Neural crest cell (in vitro differentiated cells): ENCODE results near the gene CPNE7. TPM values are rescaled to one million over a fixed set of nuclear protein-coding genes. Genes with fewer than 3 reads are reported as not detected.

Experiments
- DNase-seq: peaks from one replicate; pipeline ENCODE4 v3.0.0; 2021; ENCODE audit warnings: low read depth, mixed read lengths, low spot score
- H3K27ac Mint-ChIP-seq: one replicate; pipeline ENCODE4 v1.8.0; 2021; ENCODE audit warnings: mild to moderate bottlenecking, mixed read lengths; ENCODE audit not compliant: unreplicated experiment
- H3K27me3 Mint-ChIP-seq: 2 replicates; pipeline ENCODE4 v1.8.0; 2021; ENCODE audit warnings: low read depth, mild to moderate bottlenecking, mixed read lengths
- H3K36me3 Mint-ChIP-seq: 2 replicates; pipeline ENCODE4 v1.8.0; 2021; ENCODE audit warnings: low read depth, mild to moderate bottlenecking, mixed read lengths
- H3K4me1 Mint-ChIP-seq: 2 replicates; pipeline ENCODE4 v1.8.0; 2021; ENCODE audit warnings: mixed read lengths
- H3K4me3 Mint-ChIP-seq: one replicate; pipeline ENCODE4 v1.8.0; 2021; ENCODE audit warnings: mild to moderate bottlenecking, mixed read lengths
- H3K9me3 Mint-ChIP-seq: 2 replicates; pipeline ENCODE4 v1.8.0; 2021; ENCODE audit warnings: mixed read lengths
- total RNA-seq: library from RNA; stranded (reverse); gene quantifications from 2 replicates; pipeline ENCODE4 v1.2.1, GENCODE V29; 2021
- TF ChIP-seq, protein P1 (sequence below): fragments of 200-600 bp; sonication (generic); conservative IDR thresholded peaks from 2 replicates; pipeline ENCODE4 v1.5.0; 2021; ENCODE audit warnings: antibody characterized with exemption, mild to moderate bottlenecking

Gene CPNE7
- total RNA-seq, 1 donor from 2014 or later = 2.7 TPM

DNA sequence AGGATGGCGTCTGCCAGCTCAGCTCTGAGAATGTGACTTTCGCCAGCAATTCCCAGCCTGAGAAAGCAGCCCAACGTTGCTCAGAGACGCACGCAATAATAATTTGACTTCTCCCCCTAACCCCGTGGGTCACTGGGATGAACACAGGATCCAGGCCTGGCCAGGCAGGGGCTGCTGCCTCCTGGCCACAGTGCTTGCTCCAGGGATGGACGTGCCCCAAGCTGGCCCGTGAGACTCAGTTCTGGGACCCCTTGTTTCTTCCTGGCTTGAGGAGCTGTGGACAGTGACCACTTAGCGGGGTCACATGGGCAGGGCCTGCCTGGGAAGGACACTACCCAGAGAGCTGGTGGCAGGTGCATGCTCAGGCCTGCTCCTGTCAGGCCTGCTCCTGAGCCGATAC lies 24.3 kb downstream of the CPNE7 start:
- no peaks in the 10 kb centered on the region for H3K36me3 Mint-ChIP-seq
- no peaks in the 10 kb centered on the region for H3K9me3 Mint-ChIP-seq
- no peak overlapping the region for H3K4me3 Mint-ChIP-seq
- no peak overlapping the region for H3K27ac Mint-ChIP-seq
- H3K4me1 Mint-ChIP-seq = peaks cover 14% of the 10 kb centered on the region
- no peak for DNase-seq
- TF ChIP-seq, protein P1, sequence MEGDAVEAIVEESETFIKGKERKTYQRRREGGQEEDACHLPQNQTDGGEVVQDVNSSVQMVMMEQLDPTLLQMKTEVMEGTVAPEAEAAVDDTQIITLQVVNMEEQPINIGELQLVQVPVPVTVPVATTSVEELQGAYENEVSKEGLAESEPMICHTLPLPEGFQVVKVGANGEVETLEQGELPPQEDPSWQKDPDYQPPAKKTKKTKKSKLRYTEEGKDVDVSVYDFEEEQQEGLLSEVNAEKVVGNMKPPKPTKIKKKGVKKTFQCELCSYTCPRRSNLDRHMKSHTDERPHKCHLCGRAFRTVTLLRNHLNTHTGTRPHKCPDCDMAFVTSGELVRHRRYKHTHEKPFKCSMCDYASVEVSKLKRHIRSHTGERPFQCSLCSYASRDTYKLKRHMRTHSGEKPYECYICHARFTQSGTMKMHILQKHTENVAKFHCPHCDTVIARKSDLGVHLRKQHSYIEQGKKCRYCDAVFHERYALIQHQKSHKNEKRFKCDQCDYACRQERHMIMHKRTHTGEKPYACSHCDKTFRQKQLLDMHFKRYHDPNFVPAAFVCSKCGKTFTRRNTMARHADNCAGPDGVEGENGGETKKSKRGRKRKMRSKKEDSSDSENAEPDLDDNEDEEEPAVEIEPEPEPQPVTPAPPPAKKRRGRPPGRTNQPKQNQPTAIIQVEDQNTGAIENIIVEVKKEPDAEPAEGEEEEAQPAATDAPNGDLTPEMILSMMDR = no peak
- H3K27me3 Mint-ChIP-seq = no peaks in the 10 kb centered on the region

DNA sequence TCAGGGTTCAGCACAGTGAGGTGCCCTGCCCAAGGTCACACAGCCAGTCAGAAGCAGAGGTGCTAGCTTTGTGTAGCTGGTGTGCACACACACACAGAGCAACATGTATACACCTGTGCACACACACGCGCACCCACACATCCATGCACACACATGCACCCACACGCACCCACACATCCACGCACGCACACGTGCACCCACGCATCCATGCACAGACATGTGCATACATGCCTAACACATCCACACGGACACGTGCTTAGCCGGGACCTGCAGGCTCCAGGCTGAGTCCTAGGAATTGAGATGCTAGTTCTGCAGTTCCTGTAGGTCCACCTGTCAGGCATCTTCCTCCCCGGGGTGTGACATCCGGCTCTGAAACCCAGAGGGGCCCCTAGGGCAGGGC lies 24.9 kb downstream of the CPNE7 start:
- Mint-ChIP-seq H3K4me1 (peaks cover 14% of the 10 kb centered on the region), H3K9me3 (no peaks in the 10 kb centered on the region), H3K36me3 (no peaks in the 10 kb centered on the region), H3K4me3 (no peak overlapping the region), H3K27ac (no peak overlapping the region), H3K27me3 (no peaks in the 10 kb centered on the region)
- DNase-seq = no peak
- TF ChIP-seq, protein P1 = no peak

DNA sequence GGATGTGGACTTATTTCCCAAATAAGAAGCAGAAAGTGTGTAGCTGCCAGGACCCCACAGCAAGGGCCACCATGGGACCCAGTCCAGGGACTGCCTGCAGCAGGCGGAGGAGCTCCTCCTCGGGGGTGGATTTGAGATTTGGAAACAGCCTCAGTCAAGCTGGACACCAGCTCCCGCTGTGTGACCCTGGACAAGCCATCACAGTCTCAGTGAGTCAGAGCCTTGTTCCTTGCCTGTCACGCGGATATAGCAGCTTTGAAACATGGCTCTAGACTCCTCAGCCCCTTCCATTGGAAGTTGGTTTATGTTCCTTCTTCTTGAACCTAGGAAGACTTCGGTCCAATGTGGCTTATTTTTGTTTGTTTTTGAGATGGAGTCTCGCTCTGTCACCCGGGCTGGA lies 25.4 kb downstream of the CPNE7 start:
- H3K4me3 Mint-ChIP-seq = no peak overlapping the region
- no peaks in the 10 kb centered on the region for H3K36me3 Mint-ChIP-seq
- H3K4me1 Mint-ChIP-seq = peaks cover 14% of the 10 kb centered on the region
- TF ChIP-seq, protein P1 = no peak
- H3K9me3 Mint-ChIP-seq = no peaks in the 10 kb centered on the region
- no peaks in the 10 kb centered on the region for H3K27me3 Mint-ChIP-seq
- no peak for DNase-seq
- H3K27ac Mint-ChIP-seq = no peak overlapping the region

DNA sequence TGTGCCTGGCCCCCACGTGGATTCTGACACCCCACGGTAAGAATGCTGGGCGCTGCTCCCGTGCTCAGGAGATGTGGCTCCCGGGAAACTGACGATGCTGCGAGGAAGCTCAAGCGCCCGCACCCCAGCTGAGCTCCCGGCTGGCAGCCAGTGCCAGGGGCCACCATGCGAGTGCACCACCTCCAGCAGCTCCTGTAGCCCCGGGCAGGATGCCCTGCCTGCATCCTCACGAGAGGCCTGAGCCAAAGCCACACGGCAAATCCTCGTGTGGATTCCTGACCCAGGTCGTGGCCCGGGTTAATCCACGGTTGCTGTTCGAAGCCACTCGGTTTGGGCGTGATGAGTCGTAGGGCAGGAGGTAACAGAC lies 26.3 kb downstream of the CPNE7 start:
- TF ChIP-seq, protein P1 = no peak
- peaks cover 14% of the 10 kb centered on the region for H3K4me1 Mint-ChIP-seq

DNA sequence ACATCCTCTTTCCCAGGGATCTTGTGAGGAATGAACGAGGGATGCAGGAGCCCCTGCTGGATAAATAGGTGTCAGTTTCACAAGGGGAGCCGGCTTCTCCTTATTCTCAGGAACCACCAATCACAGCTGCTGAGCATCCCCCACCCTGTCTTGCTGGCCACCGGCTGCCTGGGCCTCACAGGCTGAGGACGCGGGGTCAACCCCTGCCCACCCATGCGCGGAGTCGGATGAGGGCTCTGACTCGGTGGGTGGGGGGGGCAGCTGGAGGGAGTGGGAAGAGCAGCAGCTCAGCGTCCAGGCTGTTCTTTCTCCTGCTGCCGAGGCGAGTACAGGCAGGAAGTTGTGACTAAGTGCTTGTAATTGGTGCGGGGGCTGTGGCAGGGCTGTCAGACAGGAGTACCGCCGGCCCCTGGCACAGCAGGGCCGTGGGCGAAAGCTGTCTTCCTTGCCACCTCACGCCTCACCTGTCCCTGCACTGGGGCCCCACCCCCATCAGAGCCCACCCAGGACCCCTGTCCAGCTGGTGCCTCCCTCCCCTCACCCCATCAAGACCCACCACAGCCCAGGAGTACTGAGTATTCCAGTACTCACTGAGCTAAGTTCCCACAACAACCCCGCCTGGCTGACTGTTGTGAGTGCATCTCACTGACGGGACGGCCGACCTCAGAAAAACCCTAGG lies 26.9 kb downstream of the CPNE7 start:
- TF ChIP-seq, protein P1 = no peak
- H3K27ac Mint-ChIP-seq = no peak overlapping the region
- H3K36me3 Mint-ChIP-seq = no peaks in the 10 kb centered on the region
- peaks cover 14% of the 10 kb centered on the region for H3K4me1 Mint-ChIP-seq
- no peaks in the 10 kb centered on the region for H3K27me3 Mint-ChIP-seq
- H3K4me3 Mint-ChIP-seq = no peak overlapping the region
- DNase-seq = peak; percentile 65
- H3K9me3 Mint-ChIP-seq = no peaks in the 10 kb centered on the region

More for the DNA sequence above, 26.3 kb downstream of the CPNE7 start:
- H3K27ac Mint-ChIP-seq = no peak overlapping the region
- no peak for DNase-seq
- no peak overlapping the region for H3K4me3 Mint-ChIP-seq
- H3K27me3 Mint-ChIP-seq = no peaks in the 10 kb centered on the region
- no peaks in the 10 kb centered on the region for H3K9me3 Mint-ChIP-seq
- H3K36me3 Mint-ChIP-seq = no peaks in the 10 kb centered on the region
